HepG2 (cell line): ENCODE results near the gene ZBTB46. TPM values are rescaled to one million over a fixed set of nuclear protein-coding genes. Genes with fewer than 3 reads are reported as not detected.

ENCODE experiments used
- ATF1 ChIP-seq: IDR thresholded peaks from 2 replicates; pipeline ENCODE4 v1.6.1; 2016; ENCODE audit warnings: mild to moderate bottlenecking, control low read depth
- BORCS8-MEF2B ChIP-seq: sonication (generic); formaldehyde crosslinking; IDR thresholded peaks from 2 replicates; pipeline ENCODE4 v1.8.0; 2022; ENCODE audit warnings: mild to moderate bottlenecking, missing genetic modification reagents
- CC2D1A ChIP-seq: sonication (generic); formaldehyde crosslinking; IDR thresholded peaks from 2 replicates; pipeline ENCODE4 v1.8.1; 2023; ENCODE audit warnings: mild to moderate bottlenecking, missing genetic modification reagents
- GABPA ChIP-seq, 2 experiments: IDR thresholded peaks; 2 replicates each; pipeline ENCODE4 v1.6.1; 2011 to 2016; ENCODE audit warnings: low read depth in 2 of 2, low read length in 1 of 2, missing biosample characterization in 1 of 2, missing genetic modification characterization in 1 of 2
- KLF11 ChIP-seq: IDR thresholded peaks from 2 replicates; pipeline ENCODE4 v1.6.1; 2016; ENCODE audit warnings: missing compliant biosample characterization
- MEF2D ChIP-seq: sonication (generic); formaldehyde crosslinking; IDR thresholded peaks from 2 replicates; pipeline ENCODE4 v1.5.1; 2020; ENCODE audit warnings: mild to moderate bottlenecking, missing genetic modification reagents
- TARDBP ChIP-seq: sonication (generic); formaldehyde crosslinking; IDR thresholded peaks from 2 replicates; pipeline ENCODE4 v1.8.0; 2022; ENCODE audit warnings: mild to moderate bottlenecking, missing genetic modification reagents
- ZBTB7B ChIP-seq: sonication (generic); formaldehyde crosslinking; IDR thresholded peaks from 2 replicates; pipeline ENCODE4 v1.4.0; 2020; ENCODE audit warnings: missing genetic modification reagents
- ZBTB8A ChIP-seq: sonication (generic); formaldehyde crosslinking; IDR thresholded peaks from 2 replicates; pipeline ENCODE4 v1.4.0; 2020; ENCODE audit warnings: mild to moderate bottlenecking, low read depth, missing genetic modification reagents, borderline replicate concordance
- ZNF253 ChIP-seq: sonication (generic); formaldehyde crosslinking; IDR thresholded peaks from 2 replicates; pipeline ENCODE4 v1.8.0; 2022; ENCODE audit warnings: mild to moderate bottlenecking, missing genetic modification reagents, borderline replicate concordance
- ZNF446 ChIP-seq: sonication (generic); formaldehyde crosslinking; IDR thresholded peaks from 2 replicates; pipeline ENCODE4 v1.5.0; 2020; ENCODE audit warnings: mild to moderate bottlenecking, missing genetic modification reagents
- ZNF547 ChIP-seq: sonication (generic); formaldehyde crosslinking; IDR thresholded peaks from 2 replicates; pipeline ENCODE4 v1.5.1; 2020; ENCODE audit warnings: mild to moderate bottlenecking, missing genetic modification reagents
- ZNF652 ChIP-seq: IDR thresholded peaks from 2 replicates; pipeline ENCODE4 v1.6.1; 2016; ENCODE audit warnings: low read depth, borderline replicate concordance
- ZNF720 ChIP-seq: sonication (generic); formaldehyde crosslinking; IDR thresholded peaks from 2 replicates; pipeline ENCODE4 v1.4.0; 2020; ENCODE audit warnings: missing genetic modification reagents
- ZZZ3 ChIP-seq: sonication (generic); formaldehyde crosslinking; IDR thresholded peaks from 2 replicates; pipeline ENCODE4 v1.4.0; 2020; ENCODE audit warnings: missing genetic modification reagents, mild to moderate bottlenecking, borderline replicate concordance
- polyA plus RNA-seq, 8 experiments: library from polyadenylated mRNA; depleted of rRNA in 3 of 8; stranded (reverse) in 7 of 8; unstranded in 1 of 8; fragments of >200 nt; fragmentation: Illumina TruSeq in 4 of 8; extraction: Trizol in 4 of 8; gene quantifications; 2 replicates each; pipeline versions ENCODE4 v1.2.1 to v1.2.3, GENCODE V29; 2011 to 2016; ENCODE audit warnings: low read depth in 4 of 8, missing spikeins in 1 of 8, mixed read lengths in 1 of 8; ENCODE audit not compliant: insufficient read depth in 1 of 8
- total RNA-seq, 5 experiments: library from RNA; depleted of rRNA; stranded (reverse); fragments of >200 nt; fragmentation: Illumina TruSeq; extraction: Trizol; gene quantifications; 2 replicates each; pipeline ENCODE4 v1.2.3, GENCODE V29; 2016; ENCODE audit warnings: low read depth in 1 of 5
- TF ChIP-seq, protein P1 (sequence below): sonication (generic); formaldehyde crosslinking; IDR thresholded peaks from 2 replicates; pipeline ENCODE4 v1.4.0; 2020; ENCODE audit warnings: mild to moderate bottlenecking, missing genetic modification reagents, borderline replicate concordance
- TF ChIP-seq, protein P2 (sequence below): IDR thresholded peaks from 2 replicates; pipeline ENCODE4 v1.4.0; 2020; ENCODE audit warnings: mild to moderate bottlenecking, missing genetic modification reagents
- TF ChIP-seq, protein P3 (sequence below): IDR thresholded peaks from 2 replicates; pipeline ENCODE4 v1.6.1; 2016; ENCODE audit warnings: mild to moderate bottlenecking, missing biosample characterization, missing genetic modification reagents
- TF ChIP-seq, protein P4 (sequence below): sonication (generic); formaldehyde crosslinking; IDR thresholded peaks from 2 replicates; pipeline ENCODE4 v1.5.0; 2020; ENCODE audit warnings: missing genetic modification reagents

Gene ZBTB46
- total and polyA plus RNA-seq, 2 of the 13 experiments (the other 11 are each of a cell fraction or from before 2014, with no cell fraction given): 1.6 to 13.5 TPM

DNA sequence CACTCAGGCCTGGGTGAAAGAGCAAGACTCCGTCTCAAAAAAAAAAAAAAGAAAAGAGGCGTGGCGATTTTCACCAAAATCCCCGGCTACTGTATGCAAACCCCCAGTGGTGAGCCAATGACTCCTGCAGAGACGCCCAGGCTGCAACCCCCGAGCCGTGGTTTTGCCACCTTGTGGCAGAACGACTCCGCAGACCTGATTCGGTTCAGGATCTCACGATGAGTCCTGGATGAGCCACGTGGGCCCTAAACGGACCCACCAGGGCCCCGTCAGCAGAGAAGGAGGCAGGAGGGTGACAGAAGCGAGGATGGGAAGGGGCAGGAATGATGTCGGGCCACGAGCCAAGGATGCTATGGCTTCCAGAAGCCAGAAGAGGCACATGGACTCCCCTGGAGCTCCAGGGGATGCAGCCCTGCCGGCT, 49.0 kb downstream of the ZBTB46 start (continued):
- TF ChIP-seq, protein P1, sequence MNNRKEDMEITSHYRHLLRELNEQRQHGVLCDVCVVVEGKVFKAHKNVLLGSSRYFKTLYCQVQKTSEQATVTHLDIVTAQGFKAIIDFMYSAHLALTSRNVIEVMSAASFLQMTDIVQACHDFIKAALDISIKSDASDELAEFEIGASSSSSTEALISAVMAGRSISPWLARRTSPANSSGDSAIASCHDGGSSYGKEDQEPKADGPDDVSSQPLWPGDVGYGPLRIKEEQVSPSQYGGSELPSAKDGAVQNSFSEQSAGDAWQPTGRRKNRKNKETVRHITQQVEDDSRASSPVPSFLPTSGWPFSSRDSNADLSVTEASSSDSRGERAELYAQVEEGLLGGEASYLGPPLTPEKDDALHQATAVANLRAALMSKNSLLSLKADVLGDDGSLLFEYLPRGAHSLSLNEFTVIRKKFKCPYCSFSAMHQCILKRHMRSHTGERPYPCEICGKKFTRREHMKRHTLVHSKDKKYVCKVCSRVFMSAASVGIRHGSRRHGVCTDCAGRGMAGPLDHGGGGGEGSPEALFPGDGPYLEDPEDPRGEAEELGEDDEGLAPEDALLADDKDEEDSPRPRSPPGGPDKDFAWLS (CRISPR knock-in tag): no peak
- no peak for TF ChIP-seq ZBTB8A (CRISPR knock-in tag)
- TF ChIP-seq GABPA (IDR thresholded peaks at IDR 0.05; ENCODE audit: low read depth, low read length): no peak
- no peak for TF ChIP-seq GABPA (CRISPR knock-in tag; IDR thresholded peaks at IDR 0.05; ENCODE audit: low read depth)
- no peak for TF ChIP-seq TARDBP
- no peak for TF ChIP-seq KLF11 (CRISPR knock-in tag)
- TF ChIP-seq, protein P2, sequence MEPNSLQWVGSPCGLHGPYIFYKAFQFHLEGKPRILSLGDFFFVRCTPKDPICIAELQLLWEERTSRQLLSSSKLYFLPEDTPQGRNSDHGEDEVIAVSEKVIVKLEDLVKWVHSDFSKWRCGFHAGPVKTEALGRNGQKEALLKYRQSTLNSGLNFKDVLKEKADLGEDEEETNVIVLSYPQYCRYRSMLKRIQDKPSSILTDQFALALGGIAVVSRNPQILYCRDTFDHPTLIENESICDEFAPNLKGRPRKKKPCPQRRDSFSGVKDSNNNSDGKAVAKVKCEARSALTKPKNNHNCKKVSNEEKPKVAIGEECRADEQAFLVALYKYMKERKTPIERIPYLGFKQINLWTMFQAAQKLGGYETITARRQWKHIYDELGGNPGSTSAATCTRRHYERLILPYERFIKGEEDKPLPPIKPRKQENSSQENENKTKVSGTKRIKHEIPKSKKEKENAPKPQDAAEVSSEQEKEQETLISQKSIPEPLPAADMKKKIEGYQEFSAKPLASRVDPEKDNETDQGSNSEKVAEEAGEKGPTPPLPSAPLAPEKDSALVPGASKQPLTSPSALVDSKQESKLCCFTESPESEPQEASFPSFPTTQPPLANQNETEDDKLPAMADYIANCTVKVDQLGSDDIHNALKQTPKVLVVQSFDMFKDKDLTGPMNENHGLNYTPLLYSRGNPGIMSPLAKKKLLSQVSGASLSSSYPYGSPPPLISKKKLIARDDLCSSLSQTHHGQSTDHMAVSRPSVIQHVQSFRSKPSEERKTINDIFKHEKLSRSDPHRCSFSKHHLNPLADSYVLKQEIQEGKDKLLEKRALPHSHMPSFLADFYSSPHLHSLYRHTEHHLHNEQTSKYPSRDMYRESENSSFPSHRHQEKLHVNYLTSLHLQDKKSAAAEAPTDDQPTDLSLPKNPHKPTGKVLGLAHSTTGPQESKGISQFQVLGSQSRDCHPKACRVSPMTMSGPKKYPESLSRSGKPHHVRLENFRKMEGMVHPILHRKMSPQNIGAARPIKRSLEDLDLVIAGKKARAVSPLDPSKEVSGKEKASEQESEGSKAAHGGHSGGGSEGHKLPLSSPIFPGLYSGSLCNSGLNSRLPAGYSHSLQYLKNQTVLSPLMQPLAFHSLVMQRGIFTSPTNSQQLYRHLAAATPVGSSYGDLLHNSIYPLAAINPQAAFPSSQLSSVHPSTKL (CRISPR knock-in tag): no peak
- TF ChIP-seq, protein P3, sequence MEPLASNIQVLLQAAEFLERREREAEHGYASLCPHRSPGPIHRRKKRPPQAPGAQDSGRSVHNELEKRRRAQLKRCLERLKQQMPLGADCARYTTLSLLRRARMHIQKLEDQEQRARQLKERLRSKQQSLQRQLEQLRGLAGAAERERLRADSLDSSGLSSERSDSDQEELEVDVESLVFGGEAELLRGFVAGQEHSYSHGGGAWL (CRISPR knock-in tag): no peak
- TF ChIP-seq BORCS8-MEF2B (CRISPR knock-in tag): no peak
- TF ChIP-seq MEF2D: no peak
- TF ChIP-seq, protein P4, sequence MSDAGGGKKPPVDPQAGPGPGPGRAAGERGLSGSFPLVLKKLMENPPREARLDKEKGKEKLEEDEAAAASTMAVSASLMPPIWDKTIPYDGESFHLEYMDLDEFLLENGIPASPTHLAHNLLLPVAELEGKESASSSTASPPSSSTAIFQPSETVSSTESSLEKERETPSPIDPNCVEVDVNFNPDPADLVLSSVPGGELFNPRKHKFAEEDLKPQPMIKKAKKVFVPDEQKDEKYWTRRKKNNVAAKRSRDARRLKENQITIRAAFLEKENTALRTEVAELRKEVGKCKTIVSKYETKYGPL: no peak
- TF ChIP-seq ZNF652: no peak
- no peak for TF ChIP-seq ZZZ3 (CRISPR knock-in tag)
- TF ChIP-seq ZNF547 (CRISPR knock-in tag): no peak
- TF ChIP-seq ATF1 (CRISPR knock-in tag): no peak
- 0 out of 2 replicates have a peak, but pooled peaks have one; percentile 28 for TF ChIP-seq ZBTB7B (CRISPR knock-in tag)
- TF ChIP-seq ZNF446 (CRISPR knock-in tag): no peak
- TF ChIP-seq ZNF720 (CRISPR knock-in tag): no peak
- TF ChIP-seq CC2D1A (CRISPR knock-in tag): no peak
- TF ChIP-seq ZNF253 (CRISPR knock-in tag): no peak
